Suprapubic skin (tissue), 4 donors: ENCODE data around the gene COL8A1. TPM values are rescaled to one million over a fixed set of nuclear protein-coding genes. Genes with fewer than 3 reads are reported as not detected.
"Not testable (repeated sequence)": the region's sequence is repeated elsewhere in the genome, so short reads cannot be mapped to it uniquely, and the experiment has no call there.

Experiments used
- DNase-seq, 2 donors: peaks; one replicate each; pipeline ENCODE4 v3.0.0-alpha.2; 2019; ENCODE audit warnings: low spot score in 2 of 2
- H3K27ac ChIP-seq: fragments of 200-600 bp; sonication (generic); one replicate; pipeline ENCODE4 v1.5.1; 2019
- H3K27me3 ChIP-seq: fragments of 200-600 bp; sonication (generic); one replicate; pipeline ENCODE4 v1.5.1; 2019
- H3K36me3 ChIP-seq: fragments of 200-600 bp; sonication (generic); one replicate; pipeline ENCODE4 v1.5.1; 2019
- H3K4me1 ChIP-seq: fragments of 200-600 bp; sonication (generic); one replicate; pipeline ENCODE4 v1.5.1; 2019
- H3K4me3 ChIP-seq: fragments of 200-600 bp; sonication (generic); one replicate; pipeline ENCODE4 v1.5.1; 2019; ENCODE audit warnings: mild to moderate bottlenecking
- H3K9me3 ChIP-seq: fragments of 200-600 bp; sonication (generic); one replicate; pipeline ENCODE4 v1.5.1; 2019
- CTCF ChIP-seq, 2 donors: fragments of 200-600 bp in 1 of 2; fragments of 450-650 bp in 1 of 2; sonication (generic) in 1 of 2; IDR thresholded peaks; one replicate each; pipeline ENCODE4 v1.5.1; 2016 to 2019; ENCODE audit warnings: antibody characterized with exemption in 2 of 2, mild to moderate bottlenecking in 1 of 2, moderate library complexity in 1 of 2
- EP300 ChIP-seq: sonication (generic); formaldehyde crosslinking; IDR thresholded peaks from one replicate; pipeline ENCODE4 v1.6.1; 2017; ENCODE audit warnings: antibody characterized with exemption
- POLR2A ChIP-seq, 2 donors: fragments of 450-650 bp; IDR thresholded peaks; one replicate each; pipeline ENCODE4 v1.6.1; 2017; ENCODE audit warnings: antibody characterized with exemption in 2 of 2, mild to moderate bottlenecking in 2 of 2, moderate library complexity in 2 of 2
- POLR2AphosphoS5 ChIP-seq, 3 donors: sonication (generic); formaldehyde crosslinking; IDR thresholded peaks; one replicate each; pipeline ENCODE4 v1.6.1; 2017; ENCODE audit warnings: antibody characterized with exemption in 3 of 3
- WGBS: methylation state at CpG from one replicate; pipeline ENCODE4 v1.1.5; 2018; 5-methylcytosine and 5-hydroxymethylcytosine counted together
- total RNA-seq, 4 donors: library from RNA; depleted of rRNA; stranded (reverse); fragments of >200 nt; gene quantifications; one replicate each; pipeline ENCODE4 v1.1.0, GENCODE V29; 2016

COL8A1 gene
- total RNA-seq, 4 donors from 2014 or later = 3.2 to 14.9 (median 5.6) TPM

- Histone ChIP-seq H3K27me3 (peaks cover 3% of the 10 kb centered on the region), H3K36me3 (no peaks in the 10 kb centered on the region), H3K4me3 (no peak overlapping the region), H3K4me1 (peaks cover 6% of the 10 kb centered on the region), H3K9me3 (no peaks in the 10 kb centered on the region), H3K27ac (no peak overlapping the region)
- DNase-seq = no peak
- 84% methylated on average over 2 of the region's 2 CpGs for WGBS
- TF ChIP-seq POLR2A (IDR thresholded peaks at IDR 0.05) (no peak), EP300 (no peak), POLR2AphosphoS5 (IDR thresholded peaks at IDR 0.05) (no peak), CTCF (IDR thresholded peaks at IDR 0.05) (no peak)
These were observed 83.2 kb downstream of the COL8A1 start for GRCh38 chr3:99721633-99722007.

- Histone ChIP-seq H3K27ac (no peak overlapping the region), H3K27me3 (peaks cover 3% of the 10 kb centered on the region), H3K4me1 (peaks cover 6% of the 10 kb centered on the region), H3K9me3 (no peaks in the 10 kb centered on the region), H3K36me3 (no peaks in the 10 kb centered on the region), H3K4me3 (no peak overlapping the region)
- DNase-seq = no peak
- TF ChIP-seq POLR2A (IDR thresholded peaks at IDR 0.05) (no peak), CTCF (IDR thresholded peaks at IDR 0.05) (no peak), POLR2AphosphoS5 (IDR thresholded peaks at IDR 0.05) (no peak), EP300 (no peak)
- WGBS = 47% methylated on average over 1 of the region's 1 CpG
These were observed 85.9 kb downstream of the COL8A1 start for GRCh38 chr3:99724276-99724675.

GRCh38 chr3:99730870-99731269, 92.5 kb downstream of the COL8A1 start:
- H3K27ac ChIP-seq = no peak overlapping the region
- H3K9me3 ChIP-seq = no peaks in the 10 kb centered on the region
- 49% methylated on average over 2 of the region's 2 CpGs for WGBS
- no peak for DNase-seq
- H3K4me1 ChIP-seq = no peaks in the 10 kb centered on the region
- no peak for TF ChIP-seq POLR2AphosphoS5 (IDR thresholded peaks at IDR 0.05)
- TF ChIP-seq EP300 = no peak
- no peak for TF ChIP-seq POLR2A (IDR thresholded peaks at IDR 0.05)
- TF ChIP-seq CTCF (IDR thresholded peaks at IDR 0.05) = no peak
- H3K36me3 ChIP-seq = no peaks in the 10 kb centered on the region
- no peaks in the 10 kb centered on the region for H3K27me3 ChIP-seq
- H3K4me3 ChIP-seq = no peak overlapping the region

- TF ChIP-seq POLR2AphosphoS5 (IDR thresholded peaks at IDR 0.05) = no peak
- no peak for TF ChIP-seq POLR2A (IDR thresholded peaks at IDR 0.05)
- TF ChIP-seq EP300 = no peak
- no peak for TF ChIP-seq CTCF (IDR thresholded peaks at IDR 0.05)
- WGBS = 88% methylated on average over 1 of the region's 1 CpG
- H3K9me3 ChIP-seq = no peaks in the 10 kb centered on the region
- H3K4me1 ChIP-seq = no peaks in the 10 kb centered on the region
- H3K27ac ChIP-seq = no peak overlapping the region
- H3K27me3 ChIP-seq = no peaks in the 10 kb centered on the region
- no peak overlapping the region for H3K4me3 ChIP-seq
- DNase-seq = no peak
- H3K36me3 ChIP-seq = no peaks in the 10 kb centered on the region
These were observed 93.1 kb downstream of the COL8A1 start for GRCh38 chr3:99731499-99731898.

- H3K27ac ChIP-seq, H3K36me3 ChIP-seq, H3K27me3 ChIP-seq, H3K4me1 ChIP-seq, H3K4me3 ChIP-seq, H3K9me3 ChIP-seq, DNase-seq: not testable (repeated sequence)
- 88% methylated on average over 2 of the region's 2 CpGs for WGBS
These were observed 102.0 kb downstream of the COL8A1 start for GRCh38 chr3:99740371-99740770.

GRCh38 chr3:99741588-99741987, 103.2 kb downstream of the COL8A1 start:
- WGBS = 76% methylated on average over 2 of the region's 2 CpGs
- H3K27ac ChIP-seq = no peak overlapping the region
- no peaks in the 10 kb centered on the region for H3K36me3 ChIP-seq
- TF ChIP-seq POLR2AphosphoS5 (IDR thresholded peaks at IDR 0.05) = no peak
- no peaks in the 10 kb centered on the region for H3K4me1 ChIP-seq
- no peak overlapping the region for H3K4me3 ChIP-seq
- DNase-seq = no peak
- no peaks in the 10 kb centered on the region for H3K27me3 ChIP-seq
- H3K9me3 ChIP-seq = no peaks in the 10 kb centered on the region
